ENCODE measurements around the gene TECTA.

DNA sequence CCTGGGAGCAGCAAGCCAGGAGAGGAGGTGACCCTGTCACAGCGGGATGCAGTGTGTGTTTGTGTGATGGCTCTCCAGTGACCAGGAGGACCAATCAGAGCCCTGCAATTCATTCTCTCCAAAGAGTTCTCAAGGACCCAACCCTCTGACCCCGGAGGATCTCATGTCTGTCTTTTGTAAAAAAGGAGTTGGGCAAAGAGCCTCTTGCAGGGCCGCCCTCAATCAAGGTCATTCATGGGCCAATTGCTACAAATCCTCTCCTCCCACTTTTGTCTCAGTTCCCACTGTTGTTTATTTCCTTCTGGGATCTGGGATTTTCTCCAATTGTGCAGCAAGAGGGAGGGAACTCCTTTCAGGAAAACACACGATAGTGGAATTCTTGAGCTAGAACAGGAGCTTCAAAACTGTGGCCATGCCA is 4.0 kb downstream of the TECTA start:
- TF ChIP-seq, protein P1, sequence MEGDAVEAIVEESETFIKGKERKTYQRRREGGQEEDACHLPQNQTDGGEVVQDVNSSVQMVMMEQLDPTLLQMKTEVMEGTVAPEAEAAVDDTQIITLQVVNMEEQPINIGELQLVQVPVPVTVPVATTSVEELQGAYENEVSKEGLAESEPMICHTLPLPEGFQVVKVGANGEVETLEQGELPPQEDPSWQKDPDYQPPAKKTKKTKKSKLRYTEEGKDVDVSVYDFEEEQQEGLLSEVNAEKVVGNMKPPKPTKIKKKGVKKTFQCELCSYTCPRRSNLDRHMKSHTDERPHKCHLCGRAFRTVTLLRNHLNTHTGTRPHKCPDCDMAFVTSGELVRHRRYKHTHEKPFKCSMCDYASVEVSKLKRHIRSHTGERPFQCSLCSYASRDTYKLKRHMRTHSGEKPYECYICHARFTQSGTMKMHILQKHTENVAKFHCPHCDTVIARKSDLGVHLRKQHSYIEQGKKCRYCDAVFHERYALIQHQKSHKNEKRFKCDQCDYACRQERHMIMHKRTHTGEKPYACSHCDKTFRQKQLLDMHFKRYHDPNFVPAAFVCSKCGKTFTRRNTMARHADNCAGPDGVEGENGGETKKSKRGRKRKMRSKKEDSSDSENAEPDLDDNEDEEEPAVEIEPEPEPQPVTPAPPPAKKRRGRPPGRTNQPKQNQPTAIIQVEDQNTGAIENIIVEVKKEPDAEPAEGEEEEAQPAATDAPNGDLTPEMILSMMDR (IDR thresholded peaks at IDR 0.05) = no peak
- no peak for TF ChIP-seq POLR2A (IDR thresholded peaks at IDR 0.05)

All from heart left ventricle (tissue), 13 donors.